HG02852 (cell line): ENCODE data around the gene NRARP.

Source experiments
- ATAC-seq: cut with Tn5 transposase; IDR thresholded peaks from one replicate; pipeline ENCODE4 v1.9.1; 2021; ENCODE audit warnings: mild to moderate bottlenecking, moderate library complexity; ENCODE audit not compliant: unreplicated experiment

Gene NRARP

DNA sequence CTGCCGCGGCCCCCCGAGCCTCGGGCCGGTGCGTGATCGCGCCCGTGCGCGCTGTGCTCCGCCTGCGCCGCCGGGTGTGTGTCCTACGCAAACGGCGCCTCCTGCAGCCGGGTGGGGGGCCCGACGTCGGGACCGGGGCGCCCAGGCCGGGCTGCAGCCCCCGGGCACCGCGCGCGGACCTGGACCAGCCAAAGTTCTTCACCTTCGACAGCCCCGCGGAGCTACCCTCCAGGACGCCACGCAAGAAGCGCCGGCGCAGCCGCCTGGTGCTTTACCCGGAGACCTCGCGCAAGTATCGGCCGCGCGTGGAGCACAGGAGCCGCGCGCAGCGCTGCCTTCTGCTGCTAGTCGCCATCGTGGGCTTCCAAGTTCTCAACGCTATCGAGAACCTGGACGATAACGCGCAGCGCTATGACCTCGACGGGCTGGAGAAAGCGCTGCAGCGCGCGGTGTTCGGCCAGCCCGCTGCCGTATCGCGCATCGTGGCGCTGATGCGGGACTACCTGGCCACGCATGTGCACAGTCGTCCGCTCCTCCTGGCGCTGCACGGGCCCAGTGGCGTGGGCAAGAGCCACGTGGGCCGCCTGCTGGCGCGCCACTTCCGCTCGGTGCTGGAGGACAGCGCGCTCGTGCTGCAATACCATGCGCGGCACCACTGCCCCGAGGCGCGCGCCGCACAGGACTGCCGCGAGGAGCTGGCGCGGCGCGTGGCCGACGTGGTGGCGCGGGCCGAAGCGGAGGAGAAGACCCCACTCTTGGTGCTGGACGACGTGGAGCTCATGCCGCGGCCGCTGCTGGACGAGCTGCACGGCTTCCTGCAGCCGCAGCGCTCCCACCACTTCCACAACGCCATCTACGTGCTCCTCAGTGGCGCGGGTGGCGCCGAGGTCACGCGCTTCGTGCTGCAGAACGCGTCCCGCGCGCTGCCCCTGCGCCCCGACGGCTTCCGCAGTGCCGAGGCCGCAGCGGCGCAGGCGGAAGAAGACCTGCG is 23.1 kb downstream of the NRARP start:
- no peak for ATAC-seq

DNA sequence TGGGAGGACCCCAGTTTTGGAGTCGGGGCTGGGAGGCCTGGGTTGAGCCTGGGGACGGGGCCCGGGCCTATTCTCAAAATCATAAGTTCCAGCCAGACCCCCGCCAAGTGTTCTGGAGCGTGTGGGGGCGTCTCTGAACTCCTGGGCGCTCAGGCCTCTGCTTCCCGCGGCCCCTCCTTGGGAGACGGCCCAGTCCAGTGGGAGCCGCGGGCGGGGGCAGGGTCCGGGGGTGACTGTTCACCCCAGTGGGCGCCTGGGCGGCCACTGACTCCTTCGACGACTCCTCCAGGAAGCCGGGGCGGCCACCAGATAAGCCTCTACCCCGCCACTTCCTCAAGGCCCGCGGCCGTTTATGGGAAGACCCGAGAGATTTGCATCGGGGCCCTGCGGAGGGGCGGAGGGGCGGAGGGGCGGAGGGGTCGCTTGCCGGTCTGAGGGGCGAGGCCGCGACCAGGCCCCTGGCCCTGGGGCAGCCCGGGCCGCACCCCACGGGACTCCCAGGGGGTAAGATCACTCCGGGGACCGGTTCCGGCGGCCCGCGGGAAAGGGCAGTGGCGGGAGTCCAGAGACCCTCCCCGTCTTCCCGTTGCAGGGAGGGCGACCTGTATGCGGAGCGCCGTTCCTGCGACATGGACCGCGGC is 23.9 kb downstream of the NRARP start:
- no peak for ATAC-seq

DNA sequence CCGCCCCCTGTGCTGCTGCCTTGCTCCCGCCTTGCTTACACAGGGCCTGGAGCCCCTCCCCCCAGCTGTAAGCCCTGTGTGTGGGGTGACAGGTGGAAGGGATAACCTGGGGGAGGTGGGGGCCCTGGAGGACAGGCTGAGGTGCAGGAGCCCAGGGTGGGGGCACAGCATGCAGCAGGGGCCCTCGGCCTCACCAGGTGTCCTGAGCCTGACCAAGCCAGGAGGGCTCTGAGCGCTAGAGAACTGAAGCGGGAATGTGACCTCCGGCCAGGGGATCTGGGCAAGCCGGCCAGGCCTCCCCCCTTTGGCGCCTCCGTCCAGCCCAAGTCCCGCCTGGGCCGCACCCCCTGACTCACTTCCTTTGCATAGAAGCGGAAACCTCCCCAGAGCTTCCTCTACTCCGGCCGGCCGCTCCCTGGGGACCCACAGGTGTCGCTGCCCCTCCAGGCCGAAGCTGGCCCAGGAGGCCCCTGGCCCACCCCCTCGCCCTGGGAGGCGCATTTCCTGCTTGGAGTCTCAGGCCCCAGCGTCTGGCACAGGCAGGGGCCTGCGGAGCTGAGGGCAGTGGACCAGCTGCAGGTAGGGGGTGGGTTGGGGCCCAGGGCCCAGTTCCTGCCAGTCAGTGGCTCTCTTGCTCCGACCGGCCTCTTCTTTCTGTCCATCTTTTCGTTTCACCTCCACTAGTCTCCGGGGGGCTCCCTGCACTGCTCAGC is 24.6 kb downstream of the NRARP start, which contains the start of gene TOR4A:
TSS of gene TOR4A (plus strand) at position 398 of the 713 bp plus-strand sequence. CDS start 964 bp downstream, outside the sequence.
- ATAC-seq: no peak

DNA sequence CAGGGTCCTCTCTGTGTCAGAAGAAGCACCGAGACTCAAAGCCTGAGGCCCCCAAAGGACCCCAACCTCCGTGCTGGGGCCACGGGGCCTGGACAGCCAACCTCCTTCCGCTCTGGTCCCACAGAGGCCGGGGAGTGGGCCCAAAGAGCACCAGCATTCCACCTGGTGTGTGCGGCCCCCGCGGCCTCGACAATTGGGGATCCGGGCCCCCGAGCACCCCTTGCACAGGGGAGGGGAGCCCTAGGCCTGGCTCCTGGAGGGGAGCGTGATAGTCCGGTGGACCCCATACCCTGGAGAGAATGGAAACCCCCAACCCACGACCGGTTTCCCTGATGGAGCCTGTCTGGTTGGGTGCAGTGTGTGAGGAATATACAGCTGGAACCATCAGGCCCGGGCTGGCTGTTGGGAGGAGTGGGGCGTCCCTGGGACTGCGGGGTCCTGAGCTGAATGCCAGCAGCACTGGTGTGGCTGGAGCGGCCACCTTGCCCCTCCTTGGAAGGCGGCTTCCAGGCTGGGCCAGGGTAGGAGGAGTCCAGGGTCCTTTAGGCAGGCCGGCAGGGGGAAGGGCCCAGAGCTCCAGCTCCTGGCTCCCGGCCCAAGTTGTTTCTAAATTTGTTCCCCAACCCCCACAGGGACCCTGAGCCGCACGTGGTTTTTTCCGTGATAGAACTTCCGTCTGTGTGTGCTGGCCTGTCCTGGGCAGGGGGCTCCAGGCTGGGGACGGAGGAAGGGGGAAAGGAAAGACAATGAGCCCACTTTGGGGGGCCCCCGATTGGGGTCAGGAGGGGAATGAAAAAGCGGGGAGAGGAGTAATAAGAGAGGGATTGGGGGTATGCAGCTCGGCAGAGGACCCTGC is 25.4 kb downstream of the NRARP start:
- ATAC-seq: no peak

DNA sequence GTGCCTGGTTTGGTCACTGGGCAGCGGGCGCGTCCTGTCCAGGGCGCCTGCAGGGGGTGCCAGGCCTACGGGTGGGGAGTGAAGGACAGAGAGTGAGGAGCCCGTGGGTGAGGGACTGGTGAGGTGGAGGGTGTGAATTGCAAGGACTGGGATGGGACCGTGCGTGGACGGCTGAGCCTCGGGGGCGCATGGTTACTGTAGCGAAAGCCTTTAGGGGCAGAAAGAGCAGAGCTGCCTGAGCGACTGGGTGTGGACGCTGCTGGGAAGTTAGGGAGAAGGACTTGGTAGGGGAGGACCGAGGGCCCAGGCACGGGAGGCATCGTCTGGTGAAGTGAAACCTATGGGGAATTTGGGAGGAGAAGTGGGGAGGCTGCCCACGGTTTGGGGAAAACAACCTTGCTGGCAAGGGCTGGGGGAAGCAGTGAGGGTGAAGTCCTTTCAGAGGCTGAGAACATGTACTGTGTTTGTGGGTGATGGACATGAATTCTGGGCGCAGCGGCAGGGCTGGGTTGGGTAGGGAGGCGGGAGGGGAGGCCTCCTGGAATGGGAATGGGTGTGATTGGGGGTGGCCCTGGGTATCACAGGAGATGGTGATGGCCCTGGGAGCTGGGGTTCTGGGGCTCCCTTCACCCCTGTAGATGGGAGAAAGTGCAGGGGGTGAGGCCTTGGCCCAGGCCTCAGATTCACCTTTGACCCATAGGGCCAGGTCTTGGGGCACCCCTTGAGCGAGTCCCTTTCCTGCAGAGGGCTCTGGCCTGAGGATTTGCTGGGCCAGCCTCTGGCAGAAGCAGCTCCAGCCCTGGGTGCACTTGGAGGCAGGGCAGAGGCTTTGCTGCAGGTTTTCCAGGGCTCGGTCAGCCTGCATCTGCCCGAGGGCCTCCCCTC is 26.2 kb downstream of the NRARP start:
- ATAC-seq: no peak

DNA sequence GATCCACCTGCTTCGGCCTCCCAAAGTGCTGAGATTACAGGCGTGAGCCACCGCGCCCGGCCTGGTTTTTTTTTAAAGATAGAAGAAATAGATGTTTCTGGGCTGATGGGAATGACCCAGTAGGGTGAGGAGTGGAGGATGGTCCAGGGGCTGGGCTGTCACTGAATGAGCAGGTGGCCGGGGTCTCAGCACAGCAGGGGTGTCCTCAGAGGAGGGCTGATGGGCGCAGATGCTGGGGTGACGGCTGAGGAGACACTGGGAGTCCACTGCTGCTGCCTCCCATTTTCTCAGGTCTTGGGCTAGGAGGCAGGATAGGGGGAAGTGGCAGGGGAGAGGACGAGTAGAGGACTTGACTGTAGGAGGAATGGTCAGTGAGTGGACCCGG is 26.9 kb downstream of the NRARP start:
- no peak for ATAC-seq

DNA sequence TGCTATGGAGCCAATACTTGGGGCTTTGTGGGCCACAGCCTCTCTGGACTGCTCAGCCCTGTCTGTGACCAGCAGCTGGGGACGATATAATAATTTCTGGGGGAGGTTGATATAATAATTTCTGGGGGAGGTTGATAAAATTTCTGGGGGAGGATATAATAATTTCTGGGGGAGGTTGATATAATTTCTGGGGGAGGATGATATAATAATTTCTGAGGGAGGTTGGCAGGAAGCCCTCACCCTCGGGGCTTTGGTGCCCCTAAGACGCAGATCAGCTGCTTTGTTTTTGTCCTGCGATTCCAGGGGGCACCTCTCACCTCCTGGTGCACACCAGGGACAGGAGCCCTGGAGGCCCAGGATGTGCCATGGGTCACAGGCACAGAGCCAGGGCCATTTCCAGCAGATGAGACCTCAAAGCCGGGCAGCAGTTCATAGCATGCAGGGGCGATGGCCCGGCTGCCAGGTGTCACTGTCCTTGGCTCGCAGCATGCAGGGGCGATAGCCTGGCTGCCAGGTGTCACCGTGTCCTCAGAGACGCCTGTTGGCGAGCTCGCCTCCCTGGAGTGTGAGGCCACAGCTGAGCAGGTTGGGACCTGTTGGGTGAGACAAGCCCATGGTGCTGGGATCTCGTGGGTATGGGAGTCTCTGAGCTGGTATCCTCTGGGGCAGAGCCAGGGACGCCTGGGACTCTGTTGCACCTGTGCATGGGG is 28.3 kb downstream of the NRARP start:
- no peak for ATAC-seq

DNA sequence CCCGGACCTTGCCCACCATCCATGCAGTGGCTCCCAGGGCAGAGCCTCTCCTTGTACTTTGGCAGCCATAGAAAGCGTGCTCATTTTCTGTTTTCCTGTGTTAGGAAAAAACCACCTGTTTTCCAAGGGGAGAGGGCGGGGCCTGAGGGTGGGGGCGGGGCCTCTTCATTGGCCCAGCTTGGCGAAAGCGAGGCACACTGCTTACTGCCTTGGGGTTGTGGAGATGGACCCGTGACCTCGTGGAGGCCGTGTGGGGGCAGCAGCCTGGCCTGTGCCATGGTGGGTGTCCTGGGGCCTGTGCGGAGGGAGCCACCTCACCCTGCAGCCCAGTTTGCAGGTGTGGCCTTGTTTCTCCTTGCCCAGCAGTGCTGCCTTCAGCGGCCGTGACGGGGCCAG is 29.0 kb downstream of the NRARP start:
- ATAC-seq: no peak

DNA sequence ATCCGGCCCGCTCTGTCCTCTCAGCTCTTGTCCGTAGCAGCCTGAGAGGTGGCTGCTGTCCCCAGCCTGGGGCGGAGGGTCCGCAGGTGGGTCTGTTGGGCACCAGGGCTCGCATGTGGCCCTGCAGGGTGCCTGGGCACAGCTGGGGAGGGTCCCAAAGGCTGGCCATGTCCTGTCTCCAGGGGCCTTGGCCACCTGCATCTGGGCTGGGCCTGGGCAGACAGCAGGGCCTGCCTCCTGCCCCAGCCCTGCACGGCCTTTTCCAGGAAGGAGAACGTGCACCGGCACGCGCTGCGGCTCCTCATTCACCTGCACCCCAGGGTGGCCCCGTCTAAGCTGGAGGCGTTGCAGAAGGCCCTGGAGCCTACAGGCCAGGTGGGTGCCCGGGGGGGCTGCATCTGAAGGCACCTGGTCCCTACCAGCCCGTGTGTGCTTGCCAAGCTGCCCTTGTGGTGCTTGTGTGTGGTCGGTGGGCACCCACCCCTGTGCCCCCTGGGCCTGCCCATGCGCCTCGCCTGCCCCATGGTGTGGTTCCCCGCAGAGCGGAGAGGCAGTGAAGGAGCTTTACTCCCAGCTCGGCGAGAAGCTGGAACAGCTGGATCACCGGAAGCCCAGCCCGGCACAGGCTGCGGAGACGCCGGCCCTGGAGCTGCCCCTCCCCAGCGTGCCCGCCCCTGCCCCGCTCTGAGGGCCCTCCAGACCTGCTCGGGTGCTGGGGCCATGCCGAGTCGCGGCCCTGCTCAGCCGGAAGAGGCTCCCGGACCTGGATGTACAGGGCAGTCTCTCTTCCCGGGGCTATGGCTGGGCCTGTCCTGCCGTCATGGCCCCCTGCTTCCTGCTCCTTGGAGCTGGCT is 29.6 kb downstream of the NRARP start:
- ATAC-seq: no peak

DNA sequence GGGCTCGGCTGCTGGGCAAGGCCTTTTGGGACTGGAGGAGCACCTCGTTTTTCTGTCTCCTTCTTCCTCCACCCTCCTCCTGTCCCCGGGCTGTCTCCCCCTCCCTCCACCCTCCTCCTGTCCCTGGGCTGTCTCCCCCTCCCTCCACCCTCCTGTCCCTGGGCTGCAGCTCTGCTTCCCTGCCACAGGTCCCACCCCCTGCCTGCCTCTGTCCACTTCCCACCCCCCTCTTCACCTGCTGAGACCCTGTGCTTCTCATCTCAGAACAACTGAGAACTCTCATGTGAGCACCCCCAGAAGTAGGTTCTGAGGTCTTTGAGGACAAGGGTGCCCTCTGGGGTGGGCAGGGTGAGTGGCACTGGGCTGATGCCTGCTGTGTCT is 30.4 kb downstream of the NRARP start:
- ATAC-seq: no peak

DNA sequence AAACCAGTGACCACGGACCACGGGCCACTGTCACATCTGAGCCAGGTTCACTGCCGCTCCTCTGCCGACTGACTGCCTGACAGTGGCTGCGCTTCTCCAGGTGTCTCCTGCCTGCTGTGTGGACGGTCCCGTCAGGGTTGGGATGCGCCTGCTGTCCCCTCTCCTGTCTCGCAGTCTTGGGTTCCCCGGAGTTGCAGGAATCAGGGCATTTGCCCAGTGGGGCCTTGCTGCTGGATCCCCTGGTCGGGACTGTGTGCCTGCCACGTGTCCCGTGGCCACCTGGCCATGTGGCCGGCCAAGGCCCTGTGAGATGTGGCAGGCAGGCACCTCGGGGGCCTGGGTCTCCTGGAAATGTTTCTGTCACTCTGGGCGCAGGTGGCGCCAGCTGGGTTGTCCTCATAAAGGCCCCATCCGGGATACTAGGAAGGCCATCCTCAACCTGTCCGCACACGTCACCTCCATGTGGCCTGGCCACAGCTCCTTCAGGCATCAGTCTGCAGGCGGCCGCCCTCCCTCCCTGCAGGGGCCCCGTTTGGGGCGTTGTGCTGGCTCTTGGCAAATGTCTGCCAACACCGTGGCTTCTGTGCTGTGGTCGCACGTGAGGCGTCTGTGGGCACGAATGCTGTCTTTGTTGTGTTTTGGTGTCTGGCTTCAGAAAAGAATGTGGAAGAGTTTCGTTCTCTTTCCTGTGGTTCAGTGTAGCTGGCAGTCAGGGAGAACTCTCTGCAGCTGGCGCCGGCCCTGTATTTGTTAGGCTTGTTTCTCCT is 31.0 kb downstream of the NRARP start:
- no peak for ATAC-seq

DNA sequence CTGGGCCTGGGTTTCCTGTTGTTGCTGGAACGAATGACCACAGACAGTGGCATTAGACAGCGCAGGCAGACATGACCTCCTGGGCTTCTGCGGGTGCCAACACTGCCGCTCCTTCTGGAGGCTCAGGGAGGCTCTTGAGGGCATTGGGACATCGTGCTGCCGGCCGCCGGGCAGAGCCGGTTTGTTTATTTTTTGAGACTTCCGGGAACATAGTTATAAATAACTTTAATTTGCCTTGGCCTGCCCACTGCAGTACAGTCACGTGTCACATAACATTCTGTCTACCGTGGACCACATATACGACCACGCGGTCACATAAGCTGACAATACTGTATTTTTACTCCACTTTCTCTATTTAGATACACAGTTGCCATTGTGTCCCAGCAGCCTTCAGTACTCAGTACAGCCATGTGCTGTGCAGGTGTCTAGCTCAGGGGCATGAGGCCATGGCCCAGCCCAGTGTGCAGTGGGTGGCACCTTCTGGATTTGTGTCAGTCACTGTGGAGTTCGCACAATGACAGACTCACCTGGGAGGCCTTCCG is 32.8 kb downstream of the NRARP start:
- ATAC-seq: no peak

DNA sequence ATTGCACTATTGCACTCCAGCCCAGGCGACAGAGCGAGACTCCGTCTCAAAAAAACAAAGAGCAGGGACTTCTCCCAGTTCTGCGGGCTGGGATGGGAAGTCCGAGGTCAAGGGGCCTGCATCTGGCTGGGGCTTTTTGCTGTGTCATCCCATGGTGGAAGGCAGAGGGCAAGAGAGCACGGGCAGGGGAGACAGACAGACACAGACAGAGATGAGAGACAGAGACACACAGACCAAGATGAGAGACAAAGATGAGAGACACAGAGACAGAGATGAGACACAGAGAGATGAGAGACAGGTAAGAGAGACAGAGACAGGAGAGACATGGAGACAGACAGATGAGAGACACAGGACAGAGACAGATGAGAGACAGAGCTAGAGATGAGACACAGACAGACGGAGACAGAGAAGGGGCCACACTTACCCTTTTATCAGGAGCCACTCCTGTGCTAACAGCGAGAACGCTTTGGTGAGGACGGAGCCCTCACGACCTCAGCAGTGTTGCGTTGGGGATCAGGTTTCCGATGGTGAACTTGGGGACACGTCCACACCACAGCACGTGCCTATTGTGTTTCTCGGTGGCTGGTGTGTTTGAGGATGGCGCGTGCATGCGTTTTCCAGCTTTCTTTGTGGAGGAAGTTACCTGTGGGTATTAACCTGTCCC is 33.4 kb downstream of the NRARP start:
- no peak for ATAC-seq

DNA sequence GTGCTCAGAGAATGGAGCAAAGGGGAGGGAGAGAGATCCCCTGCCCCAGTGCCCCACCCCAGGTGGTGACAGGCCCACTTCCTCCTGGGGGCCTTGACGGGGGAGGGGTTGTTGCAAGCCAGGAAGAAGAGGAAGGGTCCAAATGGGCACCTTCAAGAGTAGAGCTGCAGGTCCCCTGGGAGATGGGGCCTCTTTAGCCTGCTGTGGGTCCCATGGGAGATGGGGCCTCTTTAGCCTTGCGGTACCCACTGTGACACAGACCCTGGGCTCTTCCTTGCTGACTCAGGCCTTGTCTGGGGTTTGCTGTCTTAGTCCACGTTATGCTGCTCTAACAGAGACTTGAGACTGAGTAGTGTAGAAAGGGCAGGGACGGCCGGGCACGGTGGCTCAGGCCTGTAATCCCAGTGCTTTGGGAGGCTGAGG is 34.1 kb downstream of the NRARP start:
- no peak for ATAC-seq

DNA sequence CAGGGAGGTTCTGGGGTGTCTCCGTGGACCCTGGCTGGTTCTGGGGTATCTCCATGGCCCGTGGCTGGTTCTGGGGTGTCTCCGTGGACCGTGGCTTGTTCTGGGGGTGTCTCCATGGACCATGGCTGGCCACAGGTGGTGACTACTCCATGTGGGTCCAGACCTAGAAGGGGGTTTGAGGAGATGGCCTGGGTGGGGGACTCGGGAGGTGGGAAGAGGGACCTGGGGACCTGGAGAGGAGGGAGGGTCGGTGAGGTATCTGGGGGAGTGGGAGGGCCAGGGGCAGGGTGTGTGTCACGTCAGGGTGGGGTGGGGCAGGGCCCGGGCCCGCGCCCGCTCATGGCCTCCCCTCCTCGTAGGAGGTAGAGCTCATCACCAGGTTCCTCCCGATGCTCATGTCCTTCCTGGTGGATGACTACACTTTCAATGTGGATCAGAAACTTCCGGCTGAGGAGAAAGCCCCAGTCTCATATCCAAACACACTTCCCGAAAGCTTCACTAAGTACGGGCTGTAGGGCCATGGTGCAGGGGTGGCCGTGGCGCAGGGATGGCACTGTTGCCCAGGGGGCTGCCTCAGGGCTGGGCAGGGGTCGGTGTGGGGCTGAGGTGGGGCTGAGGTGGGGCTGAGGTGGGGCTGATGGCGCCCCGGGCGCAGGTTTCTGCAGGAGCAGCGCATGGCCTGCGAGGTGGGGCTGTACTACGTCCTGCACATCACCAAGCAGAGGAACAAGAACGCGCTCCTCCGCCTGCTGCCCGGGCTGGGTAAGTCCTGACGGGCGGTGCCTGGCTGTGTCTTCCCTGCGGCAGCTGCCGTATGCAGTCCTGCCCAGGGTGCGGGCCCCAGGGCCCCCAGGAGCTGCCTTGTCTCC is 35.3 kb downstream of the NRARP start:
- no peak for ATAC-seq

DNA sequence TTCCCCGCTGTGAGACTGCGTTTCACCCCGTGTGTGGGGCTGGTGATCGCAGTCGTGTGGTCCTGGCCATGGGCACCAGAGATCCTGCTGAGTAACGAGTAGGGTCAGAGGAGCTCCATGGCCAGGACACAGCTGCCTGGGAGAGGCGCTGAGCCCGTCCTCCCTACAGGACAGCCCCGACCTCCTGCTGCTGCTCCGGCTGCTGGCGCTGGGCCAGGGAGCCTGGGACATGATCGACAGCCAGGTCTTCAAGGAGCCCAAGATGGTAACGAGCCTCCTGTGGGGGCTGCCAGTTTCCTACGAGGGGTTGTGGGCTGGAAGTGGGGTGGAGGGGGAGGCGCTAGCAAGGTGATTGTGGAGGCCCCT is 35.9 kb downstream of the NRARP start:
- no peak for ATAC-seq
